Tibial artery (tissue), 4 donors: ENCODE data around the gene NINJ2.
A peak's percentile ranks its signal among the peaks of the same experiment; 100 is the strongest.

Experiments
- DNase-seq, 2 donors: peaks; one replicate each; pipeline ENCODE4 v3.0.0-alpha.2; 2019
- H3K27ac ChIP-seq, 2 donors: fragments of 200-600 bp; sonication (generic) in 1 of 2; 1 replicate in 1 of 2; 2 replicates in 1 of 2; pipeline ENCODE4 v1.5.1; 2018 to 2019; ENCODE audit warnings: mild to moderate bottlenecking in 1 of 2
- H3K27me3 ChIP-seq, 2 donors: fragments of 200-600 bp; sonication (generic) in 1 of 2; one replicate each; pipeline versions ENCODE4 v1.5.1 to v1.6.0; 2016 to 2019
- H3K36me3 ChIP-seq, 3 donors: fragments of 200-600 bp; sonication (generic) in 2 of 3; one replicate each; pipeline ENCODE4 v1.5.1; 2016 to 2019; ENCODE audit warnings: mild to moderate bottlenecking in 2 of 3
- H3K4me1 ChIP-seq, 4 donors: fragments of 200-600 bp; sonication (generic) in 2 of 4; 1 replicate in 3 of 4; 2 replicates in 1 of 4; pipeline ENCODE4 v1.5.1; 2016 to 2019
- H3K4me3 ChIP-seq, 2 donors: fragments of 200-600 bp; sonication (generic) in 1 of 2; 1 replicate in 1 of 2; 2 replicates in 1 of 2; pipeline ENCODE4 v1.5.1; 2018 to 2019; ENCODE audit warnings: mild to moderate bottlenecking in 2 of 2
- H3K9me3 ChIP-seq, 3 donors: fragments of 200-600 bp; sonication (generic) in 1 of 3; one replicate each; pipeline ENCODE4 v1.5.1; 2016 to 2019
- CTCF ChIP-seq, 2 experiments: fragments of 200-600 bp in 1 of 2; fragments of 450-650 bp in 1 of 2; IDR thresholded peaks; one replicate each; pipeline ENCODE4 v1.5.1; 2017 to 2019; ENCODE audit warnings: antibody characterized with exemption in 2 of 2, mild to moderate bottlenecking in 1 of 2, moderate library complexity in 1 of 2
- intact Hi-C: fragments of 100-400 bp; cut with DNase I; formaldehyde crosslinking; loops from one replicate; pipeline ENCODE4 v1.15.0; 2023; ENCODE audit warnings: low total_unique reads

The NINJ2 gene

GRCh38 chr12:612293-612692 lies 51.0 kb downstream of the NINJ2 start:
- Histone ChIP-seq H3K9me3 (no peaks in the 10 kb centered on the region), H3K4me1 (peaks cover 0 to 26% (median 13%) of the 10 kb centered on the region in 4 donors), H3K27me3 (no peaks in the 10 kb centered on the region), H3K4me3 (no peak overlapping the region), H3K36me3 (no peaks in the 10 kb centered on the region), H3K27ac (no peak overlapping the region)
- no peak for DNase-seq
- intact Hi-C loops: no loop called here
- TF ChIP-seq CTCF (IDR thresholded peaks at IDR 0.05): no peak

- no peak for TF ChIP-seq CTCF (IDR thresholded peaks at IDR 0.05)
Measured at GRCh38 chr12:611721-612120, 51.5 kb downstream of the NINJ2 start.

GRCh38 chr12:608921-609320 lies 54.3 kb downstream of the NINJ2 start:
- Histone ChIP-seq H3K4me1 (peaks cover 0 to 44% (median 16%) of the 10 kb centered on the region in 4 donors), H3K27ac (no peak overlapping the region), H3K36me3 (no peaks in the 10 kb centered on the region), H3K9me3 (no peaks in the 10 kb centered on the region), H3K4me3 (no peak overlapping the region), H3K27me3 (no peaks in the 10 kb centered on the region)
- no peak for TF ChIP-seq CTCF (IDR thresholded peaks at IDR 0.05)
- peak in 1 of 2 donors; percentile 16 for DNase-seq
- intact Hi-C loops: no loop called here

More at GRCh38 chr12:611721-612120, 51.5 kb downstream of the NINJ2 start:
- Histone ChIP-seq H3K4me1 (peaks cover 0 to 30% (median 14%) of the 10 kb centered on the region in 4 donors), H3K27me3 (no peaks in the 10 kb centered on the region), H3K9me3 (no peaks in the 10 kb centered on the region), H3K27ac (no peak overlapping the region), H3K36me3 (no peaks in the 10 kb centered on the region), H3K4me3 (no peak overlapping the region)
- intact Hi-C loops: no loop called here
- peak in 1 of 2 donors; percentile 2 for DNase-seq

- intact Hi-C loops: no loop called here
- Histone ChIP-seq H3K27ac (no peak overlapping the region), H3K27me3 (no peaks in the 10 kb centered on the region), H3K4me1 (peaks cover 0 to 44% (median 16%) of the 10 kb centered on the region in 4 donors), H3K9me3 (no peaks in the 10 kb centered on the region), H3K4me3 (no peak overlapping the region), H3K36me3 (no peaks in the 10 kb centered on the region)
- peak in 1 of 2 donors; percentile 24 for DNase-seq
- no peak for TF ChIP-seq CTCF (IDR thresholded peaks at IDR 0.05)
Measured at GRCh38 chr12:608413-608812, 54.8 kb downstream of the NINJ2 start.

GRCh38 chr12:607541-608001 lies 55.7 kb downstream of the NINJ2 start:
- Histone ChIP-seq H3K4me3 (no peak overlapping the region), H3K4me1 (peaks cover 0 to 44% (median 16%) of the 10 kb centered on the region in 4 donors), H3K27ac (peak overlapping the region; percentile 23 to 36), H3K36me3 (no peaks in the 10 kb centered on the region), H3K27me3 (no peaks in the 10 kb centered on the region), H3K9me3 (no peaks in the 10 kb centered on the region)
- intact Hi-C loops: no loop called here
- peak; percentile 39 to 70 for DNase-seq
- no peak for TF ChIP-seq CTCF (IDR thresholded peaks at IDR 0.05)

GRCh38 chr12:604956-605355 lies 58.3 kb downstream of the NINJ2 start:
- no peak for TF ChIP-seq CTCF (IDR thresholded peaks at IDR 0.05)
- DNase-seq: peak in 1 of 2 donors; percentile 21
- no peaks in the 10 kb centered on the region for H3K9me3 ChIP-seq
- H3K4me3 ChIP-seq: no peak overlapping the region
- intact Hi-C loops: no loop called here
- no peaks in the 10 kb centered on the region for H3K36me3 ChIP-seq
- no peaks in the 10 kb centered on the region for H3K27me3 ChIP-seq
- peak overlapping the region in 1 of 2 donors; percentile 6 for H3K27ac ChIP-seq
- H3K4me1 ChIP-seq: peaks cover 0 to 35% (median 11%) of the 10 kb centered on the region in 4 donors
